Osteocyte (in vitro differentiated cells): Measurements from ENCODE around the gene PRR9. TPM values are rescaled to one million over a fixed set of nuclear protein-coding genes. Genes with fewer than 3 reads are reported as not detected.

ENCODE experiments used
- DNase-seq: peaks from one replicate; pipeline ENCODE4 v3.0.0; 2021; ENCODE audit warnings: mixed read lengths; ENCODE audit not compliant: unreplicated experiment; ENCODE audit errors: extremely low spot score
- H3K27ac Mint-ChIP-seq: one replicate; pipeline ENCODE4 v1.8.0; 2021; ENCODE audit warnings: mild to moderate bottlenecking, mixed read lengths; ENCODE audit not compliant: unreplicated experiment
- H3K27me3 Mint-ChIP-seq: one replicate; pipeline ENCODE4 v1.8.0; 2021; ENCODE audit warnings: mixed read lengths; ENCODE audit not compliant: unreplicated experiment
- H3K36me3 Mint-ChIP-seq: one replicate; pipeline ENCODE4 v1.8.0; 2021; ENCODE audit warnings: mixed read lengths; ENCODE audit not compliant: unreplicated experiment
- H3K4me1 Mint-ChIP-seq: one replicate; pipeline ENCODE4 v1.8.0; 2021; ENCODE audit warnings: mixed read lengths; ENCODE audit not compliant: unreplicated experiment
- H3K4me3 Mint-ChIP-seq: one replicate; pipeline ENCODE4 v1.8.0; 2021; ENCODE audit warnings: mild to moderate bottlenecking, moderate library complexity, mixed read lengths; ENCODE audit not compliant: unreplicated experiment
- H3K9me3 Mint-ChIP-seq: one replicate; pipeline ENCODE4 v1.8.0; 2021; ENCODE audit warnings: mixed read lengths; ENCODE audit not compliant: unreplicated experiment
- total RNA-seq: library from RNA; stranded (reverse); gene quantifications from 2 replicates; pipeline ENCODE4 v1.2.1, GENCODE V29; 2021
- TF ChIP-seq, protein P1 (sequence below): fragments of 200-600 bp; sonication (generic); IDR thresholded peaks from 2 replicates; pipeline ENCODE4 v1.5.0; 2021; ENCODE audit warnings: antibody characterized with exemption, mild to moderate bottlenecking, moderate library complexity

The PRR9 gene
- total RNA-seq, 1 donor from 2014 or later: not detected

DNA sequence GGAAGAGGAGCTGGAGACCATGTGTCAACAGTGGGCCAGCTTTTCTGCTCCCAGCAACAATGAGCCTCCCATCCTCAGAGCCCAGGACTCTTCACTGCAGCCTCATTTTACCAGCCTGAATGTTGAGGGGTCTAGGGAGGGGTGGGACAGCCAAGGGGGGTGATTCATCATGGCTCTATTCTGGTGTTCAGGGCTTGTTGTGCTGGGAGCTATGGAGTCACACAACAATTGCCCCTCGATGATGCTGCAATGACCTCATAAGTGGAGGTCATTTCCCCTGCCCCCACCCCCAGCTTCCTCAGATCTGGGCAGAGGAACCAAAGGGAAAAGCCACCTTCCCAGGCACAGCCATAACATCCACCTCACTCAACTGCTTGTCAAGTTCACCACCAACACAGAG is 14.3 kb upstream of the PRR9 start, which contains the start of gene LELP1:
Gene LELP1, plus strand, starts transcription at position 301 of the 400 bp plus-strand sequence. CDS start 1,278 bp downstream, outside the sequence.
- Mint-ChIP-seq H3K27ac (no peak within 1 kb of the TSS), H3K4me3 (no peak within 1 kb of the TSS), H3K27me3 (no peaks in the 10 kb centered on the region), H3K4me1 (no peaks in the 10 kb centered on the region), H3K9me3 (no peaks in the 10 kb centered on the region), H3K36me3 (no peaks in the 10 kb centered on the region)
- DNase-seq: no peak
- TF ChIP-seq, protein P1, sequence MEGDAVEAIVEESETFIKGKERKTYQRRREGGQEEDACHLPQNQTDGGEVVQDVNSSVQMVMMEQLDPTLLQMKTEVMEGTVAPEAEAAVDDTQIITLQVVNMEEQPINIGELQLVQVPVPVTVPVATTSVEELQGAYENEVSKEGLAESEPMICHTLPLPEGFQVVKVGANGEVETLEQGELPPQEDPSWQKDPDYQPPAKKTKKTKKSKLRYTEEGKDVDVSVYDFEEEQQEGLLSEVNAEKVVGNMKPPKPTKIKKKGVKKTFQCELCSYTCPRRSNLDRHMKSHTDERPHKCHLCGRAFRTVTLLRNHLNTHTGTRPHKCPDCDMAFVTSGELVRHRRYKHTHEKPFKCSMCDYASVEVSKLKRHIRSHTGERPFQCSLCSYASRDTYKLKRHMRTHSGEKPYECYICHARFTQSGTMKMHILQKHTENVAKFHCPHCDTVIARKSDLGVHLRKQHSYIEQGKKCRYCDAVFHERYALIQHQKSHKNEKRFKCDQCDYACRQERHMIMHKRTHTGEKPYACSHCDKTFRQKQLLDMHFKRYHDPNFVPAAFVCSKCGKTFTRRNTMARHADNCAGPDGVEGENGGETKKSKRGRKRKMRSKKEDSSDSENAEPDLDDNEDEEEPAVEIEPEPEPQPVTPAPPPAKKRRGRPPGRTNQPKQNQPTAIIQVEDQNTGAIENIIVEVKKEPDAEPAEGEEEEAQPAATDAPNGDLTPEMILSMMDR: no peak

GRCh38 chr1:153206631-153207030 is 10.8 kb upstream of the PRR9 start:
- DNase-seq: no peak
- Mint-ChIP-seq H3K4me3 (no peak overlapping the region), H3K36me3 (no peaks in the 10 kb centered on the region), H3K27me3 (no peaks in the 10 kb centered on the region), H3K9me3 (no peaks in the 10 kb centered on the region), H3K27ac (no peak overlapping the region), H3K4me1 (no peaks in the 10 kb centered on the region)
- TF ChIP-seq, protein P1: no peak

DNA sequence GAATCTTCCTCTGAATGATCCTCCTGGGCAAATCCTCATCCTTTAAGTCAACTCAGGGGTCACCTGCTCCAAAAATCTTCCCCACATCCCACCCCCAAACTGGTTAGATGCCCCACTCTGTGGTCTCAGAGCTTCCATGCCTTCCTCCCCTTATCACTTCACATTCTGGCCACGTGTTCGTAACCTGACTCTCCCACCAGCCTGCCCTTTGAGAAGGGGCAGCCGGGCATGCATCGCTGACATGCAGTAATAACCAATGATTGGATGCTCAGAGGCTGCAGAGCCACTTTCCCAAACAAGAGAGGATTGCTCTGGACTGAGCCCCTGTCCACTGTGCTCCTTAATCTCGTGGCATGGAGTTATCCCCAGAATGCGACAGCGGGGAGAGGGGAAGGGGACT is 7.2 kb upstream of the PRR9 start:
- TF ChIP-seq, protein P1: no peak
- H3K27me3 Mint-ChIP-seq: no peaks in the 10 kb centered on the region
- no peaks in the 10 kb centered on the region for H3K9me3 Mint-ChIP-seq
- no peak for DNase-seq
- no peak overlapping the region for H3K27ac Mint-ChIP-seq
- no peaks in the 10 kb centered on the region for H3K4me1 Mint-ChIP-seq
- no peaks in the 10 kb centered on the region for H3K36me3 Mint-ChIP-seq
- no peak overlapping the region for H3K4me3 Mint-ChIP-seq

- no peaks in the 10 kb centered on the region for H3K27me3 Mint-ChIP-seq
- H3K4me3 Mint-ChIP-seq: no peak overlapping the region
- DNase-seq: no peak
- H3K27ac Mint-ChIP-seq: no peak overlapping the region
- no peaks in the 10 kb centered on the region for H3K36me3 Mint-ChIP-seq
- H3K9me3 Mint-ChIP-seq: no peaks in the 10 kb centered on the region
- H3K4me1 Mint-ChIP-seq: no peaks in the 10 kb centered on the region
- TF ChIP-seq, protein P1: no peak
These were observed 5.2 kb upstream of the PRR9 start for GRCh38 chr1:153212201-153212600.

DNA sequence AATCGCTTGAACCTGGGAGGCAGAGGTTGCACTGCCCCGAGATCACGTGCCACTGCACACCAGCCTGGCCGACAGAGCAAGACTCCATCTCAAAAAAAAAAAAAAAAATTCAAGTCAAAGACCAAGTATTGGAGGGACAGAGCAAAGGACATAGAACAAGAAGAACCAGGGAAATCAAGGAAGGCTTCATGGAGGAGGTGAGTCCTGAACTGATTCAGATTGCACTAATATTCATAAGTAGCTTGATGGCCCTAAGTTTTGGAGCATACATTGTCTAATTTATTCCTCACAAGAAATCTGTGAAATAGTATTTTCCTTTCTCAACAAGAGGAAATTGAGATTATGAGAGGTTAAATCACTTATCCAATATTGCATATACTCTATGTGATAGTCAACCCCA is 3.9 kb upstream of the PRR9 start:
- Mint-ChIP-seq H3K4me1 (no peaks in the 10 kb centered on the region), H3K4me3 (no peak overlapping the region), H3K9me3 (no peaks in the 10 kb centered on the region), H3K36me3 (no peaks in the 10 kb centered on the region), H3K27me3 (no peaks in the 10 kb centered on the region), H3K27ac (no peak overlapping the region)
- DNase-seq: no peak
- TF ChIP-seq, protein P1: no peak
